ENCODE measurements around the gene CDH2. TPM values are rescaled to one million over a fixed set of nuclear protein-coding genes. Genes with fewer than 3 reads are reported as not detected.

The CDH2 gene
- total and polyA plus RNA-seq, 2 experiments from 2014 or later, result 103 to 165 TPM

DNA sequence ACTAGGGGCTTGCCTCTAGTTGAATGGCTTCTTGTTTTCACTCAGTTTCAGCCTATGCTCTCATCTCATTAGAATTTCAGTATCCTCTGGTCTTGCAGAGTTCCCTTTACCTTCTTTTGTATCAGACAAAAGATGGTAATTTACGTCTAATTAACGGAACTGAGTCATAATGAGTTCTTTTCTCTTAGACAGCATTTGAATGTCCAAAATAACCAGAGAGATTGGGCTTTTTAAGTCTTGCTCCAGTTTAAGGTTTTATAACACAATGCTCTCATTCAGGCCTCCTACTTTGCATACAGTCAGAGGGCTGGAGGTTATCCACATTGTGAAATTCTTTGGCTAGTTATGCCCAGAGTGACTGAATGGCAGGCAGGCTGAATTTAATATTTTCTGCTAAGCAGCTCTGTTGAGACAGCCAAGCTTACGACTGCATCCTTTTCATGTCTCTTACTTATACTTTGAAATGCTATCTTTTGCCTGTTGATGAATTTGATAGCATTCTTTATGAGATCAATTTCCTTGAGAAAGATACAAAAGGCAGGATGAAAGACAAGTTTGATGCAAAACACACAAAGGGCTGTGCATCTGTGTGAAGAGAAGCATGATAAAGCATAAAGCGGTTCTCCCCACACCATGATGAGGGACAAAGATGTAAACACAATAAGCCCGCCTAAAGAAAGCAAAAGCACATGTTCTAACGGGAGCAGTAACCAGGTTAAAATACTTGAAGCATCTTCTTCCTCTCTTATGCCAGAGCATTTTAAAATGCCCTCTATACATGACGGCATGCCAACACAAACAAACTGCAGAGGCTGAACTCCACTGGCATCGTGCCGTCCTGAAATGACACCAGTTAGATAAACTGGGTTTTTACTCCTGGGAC lies 90.0 kb downstream of the CDH2 start:
- DNase-seq, result peak; percentile 75

DNA sequence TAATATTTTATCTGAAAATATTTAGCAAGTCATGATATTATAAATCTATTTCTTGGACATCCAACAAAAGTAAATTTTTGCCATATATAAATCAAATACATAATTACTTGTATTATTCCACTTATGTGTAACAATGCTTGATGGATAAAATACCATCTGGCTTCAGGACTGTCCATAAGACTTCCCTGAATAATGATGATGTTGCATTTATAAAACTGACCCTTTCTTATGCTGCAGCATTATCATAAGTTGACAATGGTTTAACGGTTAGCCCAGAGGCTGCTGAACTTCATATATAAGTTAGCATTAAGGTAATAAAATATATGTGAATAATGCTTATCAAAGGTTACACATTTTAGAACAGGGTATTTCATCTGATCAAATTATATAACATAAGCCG lies 95.4 kb downstream of the CDH2 start:
- H2AFZ ChIP-seq, result no peak overlapping the region
- no peak overlapping the region for H3K4me3 ChIP-seq
- peaks cover 53% of the 10 kb centered on the region for H3K4me1 ChIP-seq (ENCODE audit: insufficient read depth)
- DNase-seq, result no peak
- TF ChIP-seq EZH2 (IDR thresholded peaks at IDR 0.05; ENCODE audit: insufficient read depth, poor library complexity, severe bottlenecking) (no peak), EZH2phosphoT487 (IDR thresholded peaks at IDR 0.05; ENCODE audit: insufficient read depth, low read depth) (no peak)
- no peaks in the 10 kb centered on the region for H3K9me3 ChIP-seq (ENCODE audit: low read depth)
- no peaks in the 10 kb centered on the region for H4K20me1 ChIP-seq (ENCODE audit: insufficient read depth)
- peaks cover 97% of the 10 kb centered on the region for H3K79me2 ChIP-seq (ENCODE audit: insufficient read depth)
- H3K27ac ChIP-seq, result no peak overlapping the region
- no peaks in the 10 kb centered on the region for H3K36me3 ChIP-seq (ENCODE audit: low read depth)
- no peaks in the 10 kb centered on the region; the same call in 1 of the 2 replicates for H3K9me2 ChIP-seq (ENCODE audit: insufficient read depth)
- no peak overlapping the region for H3K4me2 ChIP-seq (ENCODE audit: unreplicated experiment)
- in situ Hi-C loops (cut with MboI), result no loop called here
- H3F3A ChIP-seq (ENCODE audit: insufficient read depth), result peaks cover 25% of the 10 kb centered on the region
- 87 to 91% methylated on average over 2 of the region's 2 CpGs for WGBS, 2 experiments (ENCODE audit: low coverage in 1 of 2, low lambda C conversion rate in 2 of 2, missing lambda C conversion rate in 2 of 2)
- no peaks in the 10 kb centered on the region for H3K27me3 ChIP-seq (replicated peaks; ENCODE audit: insufficient read depth)
- H3K9ac ChIP-seq, result no peak overlapping the region

More for the DNA sequence above, 90.0 kb downstream of the CDH2 start:
- no peaks in the 10 kb centered on the region for H3K9me3 ChIP-seq (ENCODE audit: low read depth)
- no peaks in the 10 kb centered on the region for H3K36me3 ChIP-seq (ENCODE audit: low read depth)
- peak overlapping the region; percentile 69 for H3K27ac ChIP-seq
- H3F3A ChIP-seq (ENCODE audit: insufficient read depth), result peaks cover 27% of the 10 kb centered on the region
- H2AFZ ChIP-seq, result peak overlapping the region; percentile 42
- H3K4me3 ChIP-seq, result peak overlapping the region; percentile 45
- H3K4me1 ChIP-seq (ENCODE audit: insufficient read depth), result peaks cover 27% of the 10 kb centered on the region
- peaks cover 99% of the 10 kb centered on the region for H3K79me2 ChIP-seq (ENCODE audit: insufficient read depth)
- peak overlapping the region; percentile 76 for H3K4me2 ChIP-seq (ENCODE audit: unreplicated experiment)
- H3K9me2 ChIP-seq (ENCODE audit: insufficient read depth), result no peaks in the 10 kb centered on the region
- peak overlapping the region; percentile 52 for H3K9ac ChIP-seq
- in situ Hi-C loops (cut with MboI), result no loop called here
- 30% methylated on average over 9 of the region's 9 CpGs for WGBS, 2 experiments (ENCODE audit: low coverage in 1 of 2, low lambda C conversion rate in 2 of 2, missing lambda C conversion rate in 2 of 2)
- TF ChIP-seq EZH2phosphoT487 (IDR thresholded peaks at IDR 0.05; ENCODE audit: insufficient read depth, low read depth), result no peak
- H3K27me3 ChIP-seq (replicated peaks; ENCODE audit: insufficient read depth), result no peaks in the 10 kb centered on the region
- no peaks in the 10 kb centered on the region for H4K20me1 ChIP-seq (ENCODE audit: insufficient read depth)

GRCh38 chr18:28080876-28081300 lies 96.0 kb downstream of the CDH2 start:
- DNase-seq, result peak; percentile 27
- Histone ChIP-seq H2AFZ (no peak overlapping the region; the same call in 1 of the 2 replicates), H3K27ac (no peak overlapping the region), H3K36me3 (ENCODE audit: low read depth) (no peaks in the 10 kb centered on the region), H3K27me3 (replicated peaks; ENCODE audit: insufficient read depth) (no peaks in the 10 kb centered on the region), H4K20me1 (ENCODE audit: insufficient read depth) (no peaks in the 10 kb centered on the region), H3K9me3 (ENCODE audit: low read depth) (no peaks in the 10 kb centered on the region), H3K9ac (no peak overlapping the region), H3K4me2 (ENCODE audit: unreplicated experiment) (no peak overlapping the region), H3K4me3 (no peak overlapping the region), H3K4me1 (ENCODE audit: insufficient read depth) (peaks cover 51% of the 10 kb centered on the region), H3F3A (ENCODE audit: insufficient read depth) (peaks cover 19% of the 10 kb centered on the region), H3K9me2 (ENCODE audit: insufficient read depth) (no peaks in the 10 kb centered on the region; the same call in 1 of the 2 replicates), H3K79me2 (ENCODE audit: insufficient read depth) (peaks cover 97% of the 10 kb centered on the region)
- WGBS, 2 experiments (ENCODE audit: low coverage in 1 of 2, low lambda C conversion rate in 2 of 2, missing lambda C conversion rate in 2 of 2), result 44 to 82% methylated on average over 1 of the region's 1 CpG
- TF ChIP-seq EZH2 (IDR thresholded peaks at IDR 0.05; ENCODE audit: insufficient read depth, poor library complexity, severe bottlenecking) (no peak), EZH2phosphoT487 (IDR thresholded peaks at IDR 0.05; ENCODE audit: insufficient read depth, low read depth) (no peak)
- in situ Hi-C loops (cut with MboI), result no loop called here

GRCh38 chr18:28079883-28080282 lies 97.0 kb downstream of the CDH2 start:
- peaks cover 97% of the 10 kb centered on the region for H3K79me2 ChIP-seq (ENCODE audit: insufficient read depth)
- in situ Hi-C loops (cut with MboI), result no loop called here
- H3K4me2 ChIP-seq (ENCODE audit: unreplicated experiment), result no peak overlapping the region
- DNase-seq, result no peak
- H3F3A ChIP-seq (ENCODE audit: insufficient read depth), result peaks cover 19% of the 10 kb centered on the region
- peaks cover 59% of the 10 kb centered on the region for H3K4me1 ChIP-seq (ENCODE audit: insufficient read depth)
- no peak overlapping the region for H2AFZ ChIP-seq
- H3K9me3 ChIP-seq (ENCODE audit: low read depth), result no peaks in the 10 kb centered on the region
- H3K4me3 ChIP-seq, result no peak overlapping the region
- no peaks in the 10 kb centered on the region for H3K36me3 ChIP-seq (ENCODE audit: low read depth)
- TF ChIP-seq EZH2phosphoT487 (IDR thresholded peaks at IDR 0.05; ENCODE audit: insufficient read depth, low read depth) (no peak), EZH2 (IDR thresholded peaks at IDR 0.05; ENCODE audit: insufficient read depth, poor library complexity, severe bottlenecking) (no peak)
- H3K27ac ChIP-seq, result 0 out of 2 replicates have a peak overlapping the region, but pooled peaks have one; percentile 3
- no peak overlapping the region for H3K9ac ChIP-seq
- 93 to 100% methylated on average over 2 of the region's 2 CpGs for WGBS, 2 experiments (ENCODE audit: low coverage in 1 of 2, low lambda C conversion rate in 2 of 2, missing lambda C conversion rate in 2 of 2)
- no peaks in the 10 kb centered on the region; the same call in 1 of the 2 replicates for H3K9me2 ChIP-seq (ENCODE audit: insufficient read depth)
- no peaks in the 10 kb centered on the region for H4K20me1 ChIP-seq (ENCODE audit: insufficient read depth)
- no peaks in the 10 kb centered on the region for H3K27me3 ChIP-seq (replicated peaks; ENCODE audit: insufficient read depth)
